Thyroid gland (tissue), 4 donors: Measurements from ENCODE around the gene EXOSC10.

Experiments
- POLR2A ChIP-seq, 2 donors: fragments of 450-650 bp; IDR thresholded peaks; one replicate each; pipeline ENCODE4 v1.6.1; 2017; ENCODE audit warnings: antibody characterized with exemption in 2 of 2, mild to moderate bottlenecking in 2 of 2, moderate library complexity in 1 of 2
- TF ChIP-seq, protein P1 (sequence below), 6 experiments: fragments of 200-600 bp in 3 of 6; fragments of 450-650 bp in 3 of 6; sonication (generic) in 3 of 6; IDR thresholded peaks; one replicate each; pipeline ENCODE4 v1.5.1; 2016 to 2019; ENCODE audit warnings: antibody characterized with exemption in 6 of 6, mild to moderate bottlenecking in 2 of 6, inconsistent platforms in 1 of 6, moderate library complexity in 1 of 6

DNA sequence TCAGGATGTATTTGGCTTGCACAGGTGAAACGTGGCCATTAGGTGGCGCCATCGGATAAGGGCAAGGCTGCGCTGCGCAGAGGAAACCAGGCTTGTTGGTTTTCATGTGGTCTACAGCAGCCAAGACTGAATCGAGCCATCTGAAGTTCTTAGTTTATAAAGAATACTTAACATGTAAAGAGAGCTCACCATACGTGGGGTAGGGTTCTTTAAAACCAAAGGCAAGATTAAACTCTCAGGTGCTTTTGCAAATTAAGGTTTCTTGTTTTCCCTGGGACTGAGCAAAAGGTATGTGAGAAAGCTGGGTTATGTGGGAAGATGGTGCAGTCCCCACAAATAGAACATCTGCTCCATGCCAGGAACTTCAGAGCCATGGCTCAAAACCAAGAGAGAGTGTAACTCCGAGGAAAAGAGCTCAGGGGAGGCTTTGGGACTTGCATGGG, 61.9 kb downstream of the EXOSC10 start:
- TF ChIP-seq, protein P1, sequence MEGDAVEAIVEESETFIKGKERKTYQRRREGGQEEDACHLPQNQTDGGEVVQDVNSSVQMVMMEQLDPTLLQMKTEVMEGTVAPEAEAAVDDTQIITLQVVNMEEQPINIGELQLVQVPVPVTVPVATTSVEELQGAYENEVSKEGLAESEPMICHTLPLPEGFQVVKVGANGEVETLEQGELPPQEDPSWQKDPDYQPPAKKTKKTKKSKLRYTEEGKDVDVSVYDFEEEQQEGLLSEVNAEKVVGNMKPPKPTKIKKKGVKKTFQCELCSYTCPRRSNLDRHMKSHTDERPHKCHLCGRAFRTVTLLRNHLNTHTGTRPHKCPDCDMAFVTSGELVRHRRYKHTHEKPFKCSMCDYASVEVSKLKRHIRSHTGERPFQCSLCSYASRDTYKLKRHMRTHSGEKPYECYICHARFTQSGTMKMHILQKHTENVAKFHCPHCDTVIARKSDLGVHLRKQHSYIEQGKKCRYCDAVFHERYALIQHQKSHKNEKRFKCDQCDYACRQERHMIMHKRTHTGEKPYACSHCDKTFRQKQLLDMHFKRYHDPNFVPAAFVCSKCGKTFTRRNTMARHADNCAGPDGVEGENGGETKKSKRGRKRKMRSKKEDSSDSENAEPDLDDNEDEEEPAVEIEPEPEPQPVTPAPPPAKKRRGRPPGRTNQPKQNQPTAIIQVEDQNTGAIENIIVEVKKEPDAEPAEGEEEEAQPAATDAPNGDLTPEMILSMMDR (IDR thresholded peaks at IDR 0.05), result peak; percentile 78 to 96 (median 94)
- no peak for TF ChIP-seq POLR2A (IDR thresholded peaks at IDR 0.05)
